Lower leg skin (tissue), 3 donors: Measurements from ENCODE around the gene SLC41A1.

Experiments
- CTCF ChIP-seq, 3 donors: fragments of 450-650 bp; IDR thresholded peaks; one replicate each; pipeline ENCODE4 v1.5.1; 2016; ENCODE audit warnings: antibody characterized with exemption in 3 of 3, mild to moderate bottlenecking in 3 of 3, moderate library complexity in 2 of 3
- POLR2A ChIP-seq, 2 donors: fragments of 450-650 bp; IDR thresholded peaks; one replicate each; pipeline ENCODE4 v1.6.1; 2016 to 2017; ENCODE audit warnings: antibody characterized with exemption in 2 of 2, mild to moderate bottlenecking in 1 of 2, moderate library complexity in 1 of 2

GRCh38 chr1:205787287-205787916, 25.6 kb downstream of the SLC41A1 start:
- TF ChIP-seq CTCF (IDR thresholded peaks at IDR 0.05) (no peak), POLR2A (IDR thresholded peaks at IDR 0.05) (no peak)
